GM13977 (cell line): ENCODE results near the gene ITGA11.

Source experiments
- DNase-seq: peaks from one replicate; pipeline ENCODE4 v3.0.0; 2012; ENCODE audit warnings: low spot score
- CTCF ChIP-seq: IDR thresholded peaks from 2 replicates; pipeline ENCODE4 v1.5.1; 2012; ENCODE audit warnings: mild to moderate bottlenecking, control low read depth; ENCODE audit not compliant: insufficient read depth; ENCODE audit errors: extremely low read depth, missing control alignments
- in situ Hi-C: fragments of 300-500 bp; cut with MboI; formaldehyde crosslinking; loops from one replicate; pipeline ENCODE4 v1.12.0; 2022; ENCODE audit warnings: low sequenced_read_pairs, low pct_unique_long_range_greater_than_20kb, mixed read lengths, inconsistent platforms; ENCODE audit not compliant: unreplicated experiment

Gene ITGA11

GRCh38 chr15:68433551-68433950 lies 1.6 kb upstream of the ITGA11 start:
- no peak for TF ChIP-seq CTCF
- in situ Hi-C loops = no loop called here
- no peak for DNase-seq

GRCh38 chr15:68432441-68433064 lies 590 bp upstream of the ITGA11 start:
- in situ Hi-C loops = no loop called here
- no peak for TF ChIP-seq CTCF
- DNase-seq = peak; percentile 5

- DNase-seq = peak; percentile 46
- TF ChIP-seq CTCF = no peak
- in situ Hi-C loops = no loop called here
Observed at GRCh38 chr15:68431037-68431791, 749 bp downstream of the ITGA11 start.

- TF ChIP-seq CTCF = no peak
- in situ Hi-C loops = no loop called here
- DNase-seq = no peak
Observed at GRCh38 chr15:68430471-68431036, 1.4 kb downstream of the ITGA11 start.

- no peak for TF ChIP-seq CTCF
- in situ Hi-C loops = no loop called here
- no peak for DNase-seq
Observed at GRCh38 chr15:68429691-68430470, 2.1 kb downstream of the ITGA11 start.

- in situ Hi-C loops = no loop called here
- no peak for DNase-seq
- TF ChIP-seq CTCF = no peak
Observed at GRCh38 chr15:68428431-68428940, 3.5 kb downstream of the ITGA11 start.
